ENCODE measurements around the gene STAG2. TPM values are rescaled to one million over a fixed set of nuclear protein-coding genes. Genes with fewer than 3 reads are reported as not detected.

The STAG2 gene
- total and polyA plus RNA-seq, 2 experiments from 2014 or later = 29.2 to 51.7 TPM

GRCh38 chrX:123967497-123967896, 6.0 kb downstream of the STAG2 start:
- Histone ChIP-seq H3K79me2 (ENCODE audit: insufficient read depth) (peaks cover 94% of the 10 kb centered on the region), H3K27ac (no peak overlapping the region)

GRCh38 chrX:123968383-123969050, 7.0 kb downstream of the STAG2 start:
- H3K4me1 ChIP-seq (ENCODE audit: insufficient read depth) = peaks cover 21% of the 10 kb centered on the region; the same call in 1 of the 2 replicates
- no peak for DNase-seq
- peaks cover 4% of the 10 kb centered on the region; the same call in 1 of the 2 replicates for H4K20me1 ChIP-seq (ENCODE audit: insufficient read depth)
- H3K36me3 ChIP-seq (ENCODE audit: low read depth) = no peaks in the 10 kb centered on the region
- in situ Hi-C loops (cut with MboI) = no loop called here
- H3K9me3 ChIP-seq (ENCODE audit: low read depth) = no peaks in the 10 kb centered on the region
- no peaks in the 10 kb centered on the region for H3K27me3 ChIP-seq (replicated peaks; ENCODE audit: insufficient read depth)
- H3K9me2 ChIP-seq (ENCODE audit: insufficient read depth) = no peaks in the 10 kb centered on the region
- H3K4me2 ChIP-seq (ENCODE audit: unreplicated experiment) = no peak overlapping the region
- 74 to 79% methylated on average over 5 of the region's 5 CpGs for WGBS, 2 experiments (ENCODE audit: low coverage in 1 of 2, low lambda C conversion rate in 2 of 2, missing lambda C conversion rate in 2 of 2)
- H3K9ac ChIP-seq = no peak overlapping the region
- no peak overlapping the region for H2AFZ ChIP-seq
- no peak for TF ChIP-seq EZH2phosphoT487 (IDR thresholded peaks at IDR 0.05; ENCODE audit: insufficient read depth, low read depth)
- TF ChIP-seq EZH2 (IDR thresholded peaks at IDR 0.05; ENCODE audit: insufficient read depth, poor library complexity, severe bottlenecking) = no peak
- no peak overlapping the region for H3K27ac ChIP-seq
- H3K79me2 ChIP-seq (ENCODE audit: insufficient read depth) = peaks cover 100% of the 10 kb centered on the region
- no peak overlapping the region for H3K4me3 ChIP-seq
- peaks cover 18% of the 10 kb centered on the region; the same call in 1 of the 2 replicates for H3F3A ChIP-seq (ENCODE audit: insufficient read depth)

More at GRCh38 chrX:123967497-123967896, 6.0 kb downstream of the STAG2 start:
- DNase-seq = no peak
- Histone ChIP-seq H3F3A (ENCODE audit: insufficient read depth) (peaks cover 26% of the 10 kb centered on the region), H4K20me1 (ENCODE audit: insufficient read depth) (peaks cover 4% of the 10 kb centered on the region; the same call in 1 of the 2 replicates), H3K4me1 (ENCODE audit: insufficient read depth) (peaks cover 21% of the 10 kb centered on the region; the same call in 1 of the 2 replicates), H3K9ac (no peak overlapping the region), H3K27me3 (replicated peaks; ENCODE audit: insufficient read depth) (no peaks in the 10 kb centered on the region), H3K4me2 (ENCODE audit: unreplicated experiment) (no peak overlapping the region), H3K4me3 (no peak overlapping the region), H3K9me2 (ENCODE audit: insufficient read depth) (no peaks in the 10 kb centered on the region), H3K36me3 (ENCODE audit: low read depth) (no peaks in the 10 kb centered on the region), H2AFZ (no peak overlapping the region), H3K9me3 (ENCODE audit: low read depth) (no peaks in the 10 kb centered on the region)
- in situ Hi-C loops (cut with MboI) = no loop called here
- WGBS, 2 experiments (ENCODE audit: low coverage in 1 of 2, low lambda C conversion rate in 2 of 2, missing lambda C conversion rate in 2 of 2) = 92 to 98% methylated on average over 5 to 6 of the region's 7 CpGs
- TF ChIP-seq EZH2 (IDR thresholded peaks at IDR 0.05; ENCODE audit: insufficient read depth, poor library complexity, severe bottlenecking) = no peak
- no peak for TF ChIP-seq EZH2phosphoT487 (IDR thresholded peaks at IDR 0.05; ENCODE audit: insufficient read depth, low read depth)

GRCh38 chrX:123971982-123972381, 10.5 kb downstream of the STAG2 start:
- H4K20me1 ChIP-seq (ENCODE audit: insufficient read depth) = peaks cover 4% of the 10 kb centered on the region; the same call in 1 of the 2 replicates
- H3K9me3 ChIP-seq (ENCODE audit: low read depth) = no peaks in the 10 kb centered on the region
- H3K36me3 ChIP-seq (ENCODE audit: low read depth) = no peaks in the 10 kb centered on the region
- H3K4me3 ChIP-seq = no peak overlapping the region
- DNase-seq = no peak
- H3K4me1 ChIP-seq (ENCODE audit: insufficient read depth) = peaks cover 15% of the 10 kb centered on the region
- no peak for TF ChIP-seq EZH2phosphoT487 (IDR thresholded peaks at IDR 0.05; ENCODE audit: insufficient read depth, low read depth)
- no peak for TF ChIP-seq EZH2 (IDR thresholded peaks at IDR 0.05; ENCODE audit: insufficient read depth, poor library complexity, severe bottlenecking)
- H3K9ac ChIP-seq = no peak overlapping the region
- no peaks in the 10 kb centered on the region for H3F3A ChIP-seq (ENCODE audit: insufficient read depth)
- no peak overlapping the region for H2AFZ ChIP-seq
- no peaks in the 10 kb centered on the region for H3K9me2 ChIP-seq (ENCODE audit: insufficient read depth)
- WGBS, 2 experiments (ENCODE audit: low coverage in 1 of 2, low lambda C conversion rate in 2 of 2, missing lambda C conversion rate in 2 of 2) = 74% methylated on average over 5 of the region's 5 CpGs
- H3K27me3 ChIP-seq (replicated peaks; ENCODE audit: insufficient read depth) = no peaks in the 10 kb centered on the region
- peaks cover 100% of the 10 kb centered on the region for H3K79me2 ChIP-seq (ENCODE audit: insufficient read depth)
- in situ Hi-C loops (cut with MboI) = no loop called here
- no peak overlapping the region for H3K27ac ChIP-seq
- no peak overlapping the region for H3K4me2 ChIP-seq (ENCODE audit: unreplicated experiment)

- in situ Hi-C loops (cut with MboI) = no loop called here
- TF ChIP-seq EZH2 (IDR thresholded peaks at IDR 0.05; ENCODE audit: insufficient read depth, poor library complexity, severe bottlenecking) (no peak), EZH2phosphoT487 (IDR thresholded peaks at IDR 0.05; ENCODE audit: insufficient read depth, low read depth) (no peak)
- no peak overlapping the region for H3K27ac ChIP-seq
Measured at GRCh38 chrX:123973921-123974320, 12.4 kb downstream of the STAG2 start.

More at GRCh38 chrX:123973921-123974320, 12.4 kb downstream of the STAG2 start:
- Histone ChIP-seq H3F3A (ENCODE audit: insufficient read depth) (no peaks in the 10 kb centered on the region), H4K20me1 (ENCODE audit: insufficient read depth) (peaks cover 4% of the 10 kb centered on the region; the same call in 1 of the 2 replicates), H3K9me2 (ENCODE audit: insufficient read depth) (no peaks in the 10 kb centered on the region), H2AFZ (no peak overlapping the region), H3K9ac (no peak overlapping the region), H3K4me1 (ENCODE audit: insufficient read depth) (peaks cover 15% of the 10 kb centered on the region), H3K36me3 (ENCODE audit: low read depth) (no peaks in the 10 kb centered on the region), H3K4me3 (no peak overlapping the region), H3K79me2 (ENCODE audit: insufficient read depth) (peaks cover 100% of the 10 kb centered on the region), H3K9me3 (ENCODE audit: low read depth) (no peaks in the 10 kb centered on the region), H3K27me3 (replicated peaks; ENCODE audit: insufficient read depth) (no peaks in the 10 kb centered on the region), H3K4me2 (ENCODE audit: unreplicated experiment) (no peak overlapping the region)
- WGBS, 2 experiments (ENCODE audit: low coverage in 1 of 2, low lambda C conversion rate in 2 of 2, missing lambda C conversion rate in 2 of 2) = 18 to 20% methylated on average over 2 to 3 of the region's 3 CpGs
- DNase-seq = no peak

All from GM23248 (cell line).